GM12892 (cell line): Measurements from ENCODE around the gene NACC2.

Experiments
- DNase-seq: peaks from one replicate; pipeline ENCODE4 v3.0.0; 2011; ENCODE audit not compliant: insufficient read length
- FAIRE-seq: peaks from 2 replicates; lab custom pipeline; 2011; peaks lifted over from hg19 to GRCh38; lab: Jason Lieb, UNC
- POLR2A ChIP-seq: IDR thresholded peaks from 2 replicates; pipeline ENCODE4 v1.6.1; 2011; ENCODE audit warnings: low read depth, low read length, control low read depth
- POLR2AphosphoS5 ChIP-seq: IDR thresholded peaks from 2 replicates; pipeline ENCODE4 v1.6.1; 2011; ENCODE audit warnings: low read depth, low read length, control low read depth
- TAF1 ChIP-seq: IDR thresholded peaks from 2 replicates; pipeline ENCODE4 v1.6.1; 2011; ENCODE audit warnings: low read depth, mild to moderate bottlenecking, control low read depth, low read length, borderline replicate concordance

Gene NACC2

DNA sequence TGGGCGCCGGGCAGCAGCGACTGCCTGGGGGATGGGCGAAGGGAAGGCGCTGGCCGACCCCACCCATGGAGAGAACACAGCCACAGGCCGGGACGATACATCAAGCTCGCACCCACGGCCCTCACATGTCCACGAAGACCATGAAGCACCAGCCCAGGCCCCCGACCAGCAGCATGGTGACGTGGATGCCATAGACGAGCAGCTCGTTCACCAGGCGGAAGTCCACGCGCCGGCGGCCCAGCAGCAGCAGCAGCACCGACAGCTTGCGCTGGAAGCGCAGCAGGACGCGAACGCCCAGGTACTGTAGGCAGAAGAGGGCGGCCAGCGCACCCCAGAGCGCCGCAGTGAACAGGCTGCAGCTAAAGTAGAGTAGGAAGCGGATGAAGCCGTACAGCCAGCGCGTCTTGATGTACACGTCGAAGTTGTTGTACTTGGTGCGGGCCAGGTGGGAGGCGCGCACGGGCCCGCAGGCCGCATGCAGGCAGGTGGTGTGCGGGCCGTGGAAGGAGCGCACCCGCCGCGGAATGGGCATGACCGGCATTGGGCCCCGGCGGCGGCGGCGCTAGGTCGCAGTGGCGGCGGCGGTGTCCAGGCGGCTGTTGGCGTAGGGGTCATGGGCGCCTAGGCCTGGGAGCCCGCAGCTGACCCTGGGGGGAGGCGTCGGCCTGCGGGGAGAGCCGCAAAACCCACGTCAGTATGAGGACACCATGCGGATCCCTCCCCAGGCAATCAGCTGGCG, 21.4 kb upstream of the NACC2 start:
- no peak for FAIRE-seq
- DNase-seq = no peak
- no peak for TF ChIP-seq TAF1
- TF ChIP-seq POLR2A = no peak
- no peak for TF ChIP-seq POLR2AphosphoS5

GRCh38 chr9:136115641-136116359, 20.7 kb upstream of the NACC2 start:
- no peak for DNase-seq
- TF ChIP-seq POLR2AphosphoS5 = no peak
- TF ChIP-seq POLR2A = no peak
- TF ChIP-seq TAF1 = no peak
- no peak for FAIRE-seq

DNA sequence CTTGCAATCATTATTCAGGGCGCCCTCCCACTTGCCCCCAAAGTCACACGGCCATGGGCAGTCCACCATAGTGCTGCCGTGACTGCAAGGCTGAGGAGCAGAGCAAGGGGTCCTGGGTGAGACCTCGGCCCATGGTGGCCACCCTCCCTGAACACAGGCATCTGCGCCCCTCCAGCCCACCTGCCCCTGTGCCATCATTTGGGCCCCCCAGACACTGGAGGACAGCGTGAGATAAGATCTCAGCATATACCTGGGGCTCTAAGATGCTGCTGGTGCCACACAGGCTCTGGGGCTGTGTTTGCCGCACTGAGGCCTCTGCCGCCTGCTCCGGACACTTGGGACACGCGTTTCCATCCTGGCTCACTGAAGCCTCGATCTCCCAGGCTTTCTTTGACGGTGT, 20.1 kb upstream of the NACC2 start:
- FAIRE-seq (no peak), DNase-seq (no peak)
- TF ChIP-seq POLR2AphosphoS5 = no peak
- TF ChIP-seq POLR2A = no peak
- no peak for TF ChIP-seq TAF1

- no peak for TF ChIP-seq POLR2A
- TF ChIP-seq POLR2AphosphoS5 = no peak
- no peak for TF ChIP-seq TAF1
- FAIRE-seq (no peak), DNase-seq (no peak)
Observed at GRCh38 chr9:136114610-136115009, 19.5 kb upstream of the NACC2 start.

DNA sequence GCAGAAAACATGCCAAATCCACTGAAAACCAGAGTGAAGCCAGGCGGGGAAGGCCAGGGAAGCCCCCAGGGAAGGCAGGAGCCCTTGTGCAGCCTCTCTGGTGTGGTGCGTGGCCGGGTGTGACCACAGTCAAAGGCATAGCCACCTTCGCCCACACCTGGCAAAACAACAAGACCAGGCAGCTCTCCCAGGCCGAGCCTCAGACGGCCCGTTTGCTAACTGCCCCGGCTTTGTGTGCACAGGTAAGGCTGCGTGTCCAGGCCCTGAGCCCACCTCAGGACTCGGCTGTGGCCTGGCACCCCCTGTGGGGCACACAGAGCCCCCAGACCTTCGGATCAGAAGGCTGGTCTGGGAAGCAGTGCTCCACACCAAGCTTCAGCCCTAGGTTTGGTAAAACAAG, 17.5 kb upstream of the NACC2 start:
- no peak for DNase-seq
- FAIRE-seq = no peak
- no peak for TF ChIP-seq TAF1
- no peak; the same call in 1 of the 2 replicates for TF ChIP-seq POLR2AphosphoS5
- no peak for TF ChIP-seq POLR2A

GRCh38 chr9:136111910-136112309, 16.8 kb upstream of the NACC2 start:
- FAIRE-seq = no peak
- DNase-seq = no peak
- TF ChIP-seq POLR2AphosphoS5 = no peak
- no peak for TF ChIP-seq POLR2A
- TF ChIP-seq TAF1 = no peak

DNA sequence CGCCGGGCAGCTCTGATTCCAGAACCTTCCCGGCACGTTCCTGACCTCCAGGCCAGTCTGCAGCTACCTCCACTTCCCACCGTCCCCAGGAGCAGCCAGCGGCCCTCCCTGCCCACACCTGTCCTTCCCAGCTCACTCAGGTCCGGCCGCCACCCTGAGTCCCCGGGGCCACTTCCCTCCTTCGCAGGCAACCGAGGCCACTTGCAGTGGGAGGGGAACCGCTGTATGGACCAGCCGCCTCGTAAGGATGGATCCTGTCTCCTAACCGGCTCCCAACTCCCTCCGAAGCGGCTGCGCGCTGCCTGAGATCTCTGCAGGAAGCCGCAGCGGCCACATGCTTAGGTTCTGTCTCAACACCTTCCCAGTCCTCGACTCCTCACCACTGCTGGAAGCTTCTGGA, 16.1 kb upstream of the NACC2 start:
- TF ChIP-seq TAF1 (no peak), POLR2AphosphoS5 (no peak), POLR2A (no peak)
- no peak for FAIRE-seq
- no peak for DNase-seq

GRCh38 chr9:136110082-136111061, 15.3 kb upstream of the NACC2 start:
- DNase-seq (no peak), FAIRE-seq (no peak)
- peak; percentile 18; the same call in 1 of the 2 replicates for TF ChIP-seq POLR2AphosphoS5
- TF ChIP-seq POLR2A = peak; percentile 45
- TF ChIP-seq TAF1 = no peak

DNA sequence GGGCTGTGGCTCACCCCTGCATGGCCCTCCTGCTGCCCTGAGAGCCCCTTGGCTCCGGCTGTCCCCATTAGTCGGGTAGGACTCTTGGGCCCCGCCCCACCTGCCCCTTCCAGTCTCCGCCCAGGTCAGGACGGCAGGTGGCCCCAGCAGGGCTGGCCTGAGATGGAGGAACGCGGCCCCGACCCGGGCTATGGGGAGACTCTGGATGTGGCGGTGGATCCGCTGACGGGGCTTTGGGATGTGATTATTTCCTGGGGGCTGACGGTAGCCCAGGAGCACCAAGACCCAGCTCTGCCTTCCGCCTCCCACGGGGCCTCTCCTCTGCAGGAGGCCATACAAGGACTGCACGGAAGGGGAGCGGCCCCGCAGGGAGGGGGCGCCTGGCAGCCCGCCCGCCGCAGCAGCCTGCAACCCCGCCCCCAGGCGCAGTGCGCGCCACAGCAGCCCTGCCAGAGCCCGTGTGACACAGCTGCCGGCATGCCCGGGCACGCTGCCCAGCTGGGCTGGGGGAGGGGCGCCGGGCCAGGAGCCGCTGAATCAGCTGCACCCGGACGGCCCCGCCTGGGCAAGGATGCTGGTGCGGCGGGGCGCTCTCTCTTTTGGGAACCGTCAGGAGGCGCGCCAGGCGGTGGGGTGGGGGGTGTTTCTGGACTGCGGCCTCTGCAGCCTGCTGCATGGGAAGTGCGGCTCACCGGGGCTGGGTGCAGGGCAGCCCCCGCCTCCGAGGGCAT, 14.4 kb upstream of the NACC2 start:
- FAIRE-seq (peak; percentile 97), DNase-seq (peak; percentile 87)
- TF ChIP-seq TAF1 = 0 out of 2 replicates have a peak, but pooled peaks have one; percentile 51
- TF ChIP-seq POLR2A = peak; percentile 66; the same call in 1 of the 2 replicates
- no peak for TF ChIP-seq POLR2AphosphoS5

DNA sequence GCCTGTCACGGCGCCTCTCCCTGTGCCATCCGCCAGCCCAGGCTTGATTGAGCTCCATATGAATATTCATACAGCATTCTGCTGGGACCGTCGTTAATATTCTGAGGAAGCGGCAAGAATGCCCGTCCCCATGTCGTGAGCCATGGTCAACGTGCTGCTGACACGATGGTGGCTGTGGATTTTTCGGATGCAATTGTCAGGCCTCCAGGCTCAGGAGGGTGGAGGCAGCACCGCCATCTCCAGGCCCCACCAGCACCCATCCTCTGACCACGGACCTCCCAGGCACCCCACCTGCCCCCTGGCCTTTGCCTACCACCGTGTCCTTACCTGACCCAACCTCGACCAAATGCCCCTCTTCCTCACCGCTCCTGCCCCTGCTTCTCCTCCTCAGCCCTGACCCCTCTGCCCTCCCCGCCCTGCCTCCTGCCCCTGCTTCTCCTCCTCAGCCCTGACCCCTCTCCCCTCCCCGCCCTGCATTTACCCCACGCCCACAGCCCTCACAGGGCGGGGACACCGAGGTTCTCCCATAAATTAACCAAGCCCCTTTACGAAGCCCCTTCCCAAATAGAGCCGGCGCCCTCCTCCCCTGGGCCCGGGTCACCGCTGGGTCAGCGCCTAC, 13.7 kb upstream of the NACC2 start:
- TF ChIP-seq POLR2A (no peak), TAF1 (no peak), POLR2AphosphoS5 (no peak)
- FAIRE-seq (no peak), DNase-seq (no peak)
